Osteoblast (primary cell): ENCODE data around the gene OR52D1. TPM values are rescaled to one million over a fixed set of nuclear protein-coding genes. Genes with fewer than 3 reads are reported as not detected.

Source experiments
- DNase-seq: peaks from one replicate; pipeline ENCODE4 v3.0.0; 2011; ENCODE audit warnings: low spot score, mixed read lengths; ENCODE audit not compliant: insufficient read length; ENCODE audit errors: missing footprints
- H2AFZ ChIP-seq: 2 replicates; pipeline ENCODE4 v1.6.0; 2011; ENCODE audit warnings: mild to moderate bottlenecking, low read length
- H3K27ac ChIP-seq: 2 replicates; pipeline ENCODE4 v1.5.1; 2011; ENCODE audit warnings: mild to moderate bottlenecking, low read depth, low read length, moderate library complexity
- H3K27me3 ChIP-seq: 2 replicates; pipeline ENCODE4 v1.6.0; 2012; ENCODE audit warnings: mild to moderate bottlenecking, control low read depth, inconsistent platforms, low read length, moderate library complexity; ENCODE audit not compliant: insufficient read depth
- H3K36me3 ChIP-seq: 2 replicates; pipeline ENCODE4 v1.5.1; 2011; ENCODE audit warnings: mild to moderate bottlenecking, low read length, control low read depth, moderate library complexity; ENCODE audit not compliant: insufficient read depth
- H3K4me1 ChIP-seq: 2 replicates; pipeline ENCODE4 v1.5.1; 2011; ENCODE audit warnings: mild to moderate bottlenecking, low read length, control low read depth, moderate library complexity; ENCODE audit not compliant: insufficient read depth
- H3K4me2 ChIP-seq: 2 replicates; pipeline ENCODE4 v1.6.0; 2011; ENCODE audit warnings: mild to moderate bottlenecking, low read length; ENCODE audit not compliant: insufficient read depth
- H3K4me3 ChIP-seq: fragments of 200-600 bp; sonication (generic); 3 replicates; pipeline ENCODE4 v1.5.1; 2012; ENCODE audit warnings: mild to moderate bottlenecking, low read length, inconsistent platforms; ENCODE audit not compliant: insufficient read depth
- H3K79me2 ChIP-seq: 2 replicates; pipeline ENCODE4 v1.6.0; 2012; ENCODE audit warnings: mild to moderate bottlenecking, low read length, control low read depth, inconsistent platforms; ENCODE audit not compliant: insufficient read depth
- H3K9me3 ChIP-seq: 2 replicates; pipeline ENCODE4 v1.5.1; 2011; ENCODE audit warnings: low read depth, low read length, control low read depth
- H4K20me1 ChIP-seq: 2 replicates; pipeline ENCODE4 v1.6.0; 2012; ENCODE audit warnings: mild to moderate bottlenecking, low read length, control low read depth; ENCODE audit not compliant: insufficient read depth
- CTCF ChIP-seq: IDR thresholded peaks from 2 replicates; pipeline ENCODE4 v1.5.1; 2011; ENCODE audit warnings: mild to moderate bottlenecking, low read depth, low read length, moderate library complexity; ENCODE audit errors: extremely low read depth
- total RNA-seq: library from RNA; depleted of rRNA; stranded (reverse); fragments of >200 nt; gene quantifications from 2 replicates; pipeline ENCODE4 v1.2.3, GENCODE V29; 2012

OR52D1 gene
- total RNA-seq, 1 donor: not detected

GRCh38 chr11:5449432-5449831, 39.1 kb upstream of the OR52D1 start:
- no peak overlapping the region for H3K4me2 ChIP-seq
- no peak for TF ChIP-seq CTCF
- H3K36me3 ChIP-seq: no peaks in the 10 kb centered on the region
- no peak overlapping the region for H3K27ac ChIP-seq
- H3K4me1 ChIP-seq: no peaks in the 10 kb centered on the region
- no peak overlapping the region for H2AFZ ChIP-seq
- no peaks in the 10 kb centered on the region for H3K27me3 ChIP-seq
- no peak for DNase-seq
- no peaks in the 10 kb centered on the region for H3K79me2 ChIP-seq
- no peaks in the 10 kb centered on the region for H4K20me1 ChIP-seq
- H3K9me3 ChIP-seq: no peaks in the 10 kb centered on the region
- H3K4me3 ChIP-seq: no peak overlapping the region

- Histone ChIP-seq H4K20me1 (no peaks in the 10 kb centered on the region), H3K36me3 (no peaks in the 10 kb centered on the region), H3K79me2 (no peaks in the 10 kb centered on the region), H3K4me2 (no peak overlapping the region), H3K4me3 (no peak overlapping the region), H3K9me3 (no peaks in the 10 kb centered on the region), H3K4me1 (no peaks in the 10 kb centered on the region), H2AFZ (no peak overlapping the region), H3K27me3 (no peaks in the 10 kb centered on the region), H3K27ac (no peak overlapping the region)
- TF ChIP-seq CTCF: no peak
- no peak for DNase-seq
Measured at GRCh38 chr11:5460983-5461621, 27.4 kb upstream of the OR52D1 start.

- H3K9me3 ChIP-seq: no peaks in the 10 kb centered on the region
- H4K20me1 ChIP-seq: no peaks in the 10 kb centered on the region
- H2AFZ ChIP-seq: no peak overlapping the region
- H3K4me2 ChIP-seq: no peak overlapping the region
- no peaks in the 10 kb centered on the region for H3K79me2 ChIP-seq
- H3K4me1 ChIP-seq: no peaks in the 10 kb centered on the region
- H3K4me3 ChIP-seq: no peak overlapping the region
- no peak for TF ChIP-seq CTCF
- DNase-seq: no peak
- H3K36me3 ChIP-seq: no peaks in the 10 kb centered on the region
- no peaks in the 10 kb centered on the region for H3K27me3 ChIP-seq
- no peak overlapping the region for H3K27ac ChIP-seq
Measured at GRCh38 chr11:5467527-5467926, 21.0 kb upstream of the OR52D1 start.

- Histone ChIP-seq H3K4me2 (no peak overlapping the region), H4K20me1 (no peaks in the 10 kb centered on the region), H3K4me3 (no peak overlapping the region), H3K9me3 (no peaks in the 10 kb centered on the region), H3K79me2 (no peaks in the 10 kb centered on the region), H3K4me1 (no peaks in the 10 kb centered on the region), H2AFZ (no peak overlapping the region), H3K36me3 (no peaks in the 10 kb centered on the region), H3K27me3 (no peaks in the 10 kb centered on the region), H3K27ac (no peak overlapping the region)
- DNase-seq: no peak
- TF ChIP-seq CTCF: no peak
Measured at GRCh38 chr11:5473921-5474320, 14.6 kb upstream of the OR52D1 start.
